ENCODE results near the gene GPR108. TPM values are rescaled to one million over a fixed set of nuclear protein-coding genes. Genes with fewer than 3 reads are reported as not detected.

The GPR108 gene
- total RNA-seq, 2 experiments from 2014 or later, result 34.5 to 36.6 TPM

GRCh38 chr19:6712692-6713670 is 24.4 kb downstream of the GPR108 start:
- Histone ChIP-seq H3K4me3 (ENCODE audit: low read length) (no peak overlapping the region), H3K27me3 (ENCODE audit: control insufficient read depth in 1 of 2, insufficient read depth in 2 of 2, low read length in 2 of 2) (peaks cover 13 to 21% of the 10 kb centered on the region in 2 experiments), H3K36me3 (ENCODE audit: insufficient read depth, low read length) (no peaks in the 10 kb centered on the region), H3K27ac (ENCODE audit: low read depth in 1 of 2, low read length in 2 of 2) (no peak overlapping the region), H3K4me1 (ENCODE audit: insufficient read depth, low read length) (peaks cover 8% of the 10 kb centered on the region), H3K9me3 (ENCODE audit: control insufficient read depth in 1 of 2, insufficient read depth in 1 of 2, low read length in 2 of 2) (peaks cover 0 to 7% of the 10 kb centered on the region in 2 experiments)
- Mint-ChIP-seq H3K4me1 (ENCODE audit: low read depth) (peaks cover 17% of the 10 kb centered on the region), H3K9me3 (no peaks in the 10 kb centered on the region), H3K27me3 (peaks cover 37% of the 10 kb centered on the region), H3K27ac (no peak overlapping the region), H3K36me3 (ENCODE audit: low read depth) (no peaks in the 10 kb centered on the region), H3K4me3 (no peak overlapping the region)
- ChIA-PET POLR2A (no interaction called here), CTCF (interaction anchor here (0.6 kb wide), 1 partner anchor 51 kb away, joined by 3 read pairs; no protein-coding TSS in a partner anchor)
- no peak for TF ChIP-seq CTCF (IDR thresholded peaks at IDR 0.05)
- intact Hi-C loops (cut with DNase I, micrococcal nuclease), result no loop called here
- ATAC-seq (ENCODE audit: poor library complexity) (no peak), DNase-seq (no peak)

GRCh38 chr19:6712231-6712630 is 25.1 kb downstream of the GPR108 start:
- intact Hi-C loops (cut with DNase I, micrococcal nuclease), result no loop called here
- H3K27me3 ChIP-seq (ENCODE audit: control insufficient read depth in 1 of 2, insufficient read depth in 2 of 2, low read length in 2 of 2), result peaks cover 13 to 21% of the 10 kb centered on the region in 2 experiments
- Mint-ChIP-seq H3K36me3 (ENCODE audit: low read depth) (no peaks in the 10 kb centered on the region), H3K9me3 (no peaks in the 10 kb centered on the region), H3K27me3 (peaks cover 38% of the 10 kb centered on the region), H3K4me3 (no peak overlapping the region), H3K27ac (no peak overlapping the region), H3K4me1 (ENCODE audit: low read depth) (peaks cover 17% of the 10 kb centered on the region)
- ChIA-PET POLR2A (no interaction called here), CTCF (interaction anchor here (0.6 kb wide), 1 partner anchor 51 kb away, joined by 3 read pairs; no protein-coding TSS in a partner anchor)
- no peak overlapping the region for H3K4me3 ChIP-seq (ENCODE audit: low read length)
- no peak for ATAC-seq (ENCODE audit: poor library complexity)
- H3K36me3 ChIP-seq (ENCODE audit: insufficient read depth, low read length), result no peaks in the 10 kb centered on the region
- peaks cover 8% of the 10 kb centered on the region for H3K4me1 ChIP-seq (ENCODE audit: insufficient read depth, low read length)
- DNase-seq, result no peak
- peaks cover 0 to 7% of the 10 kb centered on the region in 2 experiments for H3K9me3 ChIP-seq (ENCODE audit: control insufficient read depth in 1 of 2, insufficient read depth in 1 of 2, low read length in 2 of 2)
- H3K27ac ChIP-seq (ENCODE audit: low read depth in 1 of 2, low read length in 2 of 2), result no peak overlapping the region
- no peak for TF ChIP-seq CTCF (IDR thresholded peaks at IDR 0.05)

GRCh38 chr19:6711605-6712004 is 25.8 kb downstream of the GPR108 start:
- no peak overlapping the region for H3K4me3 Mint-ChIP-seq
- CTCF ChIA-PET, result no interaction called here
- H3K9me3 Mint-ChIP-seq, result no peaks in the 10 kb centered on the region
- ATAC-seq (ENCODE audit: poor library complexity) (no peak), DNase-seq (no peak)
- no peaks in the 10 kb centered on the region for H3K36me3 Mint-ChIP-seq (ENCODE audit: low read depth)
- no peak overlapping the region for H3K27ac Mint-ChIP-seq
- Histone ChIP-seq H3K36me3 (ENCODE audit: insufficient read depth, low read length) (no peaks in the 10 kb centered on the region), H3K27me3 (ENCODE audit: control insufficient read depth in 1 of 2, insufficient read depth in 2 of 2, low read length in 2 of 2) (peaks cover 13 to 21% of the 10 kb centered on the region in 2 experiments), H3K4me3 (ENCODE audit: low read length) (no peak overlapping the region), H3K9me3 (ENCODE audit: control insufficient read depth in 1 of 2, insufficient read depth in 1 of 2, low read length in 2 of 2) (peaks cover 0 to 7% of the 10 kb centered on the region in 2 experiments), H3K27ac (ENCODE audit: low read depth in 1 of 2, low read length in 2 of 2) (no peak overlapping the region), H3K4me1 (ENCODE audit: insufficient read depth, low read length) (peaks cover 8% of the 10 kb centered on the region)
- POLR2A ChIA-PET, result no interaction called here
- peaks cover 15% of the 10 kb centered on the region for H3K4me1 Mint-ChIP-seq (ENCODE audit: low read depth)
- intact Hi-C loops (cut with DNase I, micrococcal nuclease), result no loop called here
- peaks cover 36% of the 10 kb centered on the region for H3K27me3 Mint-ChIP-seq
- no peak for TF ChIP-seq CTCF (IDR thresholded peaks at IDR 0.05)

Measured in CD4-positive, alpha-beta T cell (primary cell).